ENCODE measurements around the gene ASPSCR1.

GRCh38 chr17:82062984-82063368 lies 85.5 kb downstream of the ASPSCR1 start:
- TF ChIP-seq MAFK (IDR thresholded peaks at IDR 0.05; ENCODE audit: low read depth, low read length) (no peak), CTCF (conservative IDR thresholded peaks at IDR 0.05; ENCODE audit: low read depth, low read length) (no peak), CEBPB (IDR thresholded peaks at IDR 0.05; ENCODE audit: low read depth, low read length) (no peak)
